HCT116 (cell line): ENCODE data around the gene DCN. TPM values are rescaled to one million over a fixed set of nuclear protein-coding genes. Genes with fewer than 3 reads are reported as not detected.

Source experiments
- ATAC-seq: fragments of 200-7000 bp; cut with Tn5 transposase; 2 replicates; pipeline ENCODE4 v1.9.1; 2020; ENCODE audit warnings: mild to moderate bottlenecking, moderate library complexity
- BruUV-seq: library from RNA; stranded (reverse); fragments of 400-500 nt; replicated peaks from 2 replicates; lab custom pipeline; 2021; lab: Mats Ljungman, UMichigan
- CTCF ChIA-PET: fragments of 300-600 bp; sonication (Branson Sonifier 250); formaldehyde crosslinking; loops from one replicate; lab custom pipeline; 2021; ENCODE audit warnings: antibody characterized with exemption; lab: Charles Lee
- POLR2A ChIA-PET: fragments of 300-600, 350-600 bp; sonication (Branson Sonifier 250); formaldehyde crosslinking; loops from one replicate; lab custom pipeline; 2021; ENCODE audit warnings: antibody characterized with exemption; lab: Charles Lee
- RAD21 ChIA-PET, 2 experiments: fragments of 300-600 bp; sonication (Branson Sonifier 250); formaldehyde crosslinking; loops; one replicate each; lab custom pipeline; 2023; ENCODE audit warnings: low total read pairs in 2 of 2; ENCODE audit not compliant: uncharacterized antibody in 2 of 2, unreplicated experiment in 2 of 2, low non-redundant PET in 1 of 2; lab: Charles Lee
- DNase-seq: peaks from one replicate; pipeline ENCODE4 v3.0.0-alpha.2; 2010; ENCODE audit warnings: low read depth, low spot score
- H2AFZ ChIP-seq: fragments of 200-600 bp; shearing (Covaris generic), sonication (generic); 2 replicates; pipeline ENCODE4 v1.6.1; 2017; ENCODE audit warnings: low read depth, mixed run types, mixed read lengths, antibody characterized with exemption, low read length; ENCODE audit not compliant: poor library complexity, severe bottlenecking
- H3K27ac ChIP-seq: 2 replicates; pipeline ENCODE4 v1.5.1; 2012; ENCODE audit warnings: low read depth, low read length
- H3K27me3 ChIP-seq: fragments of 200-600 bp; sonication (generic); 2 replicates; pipeline ENCODE4 v1.6.1; 2016; ENCODE audit warnings: mixed run types, low read length, mixed read lengths; ENCODE audit not compliant: insufficient read depth
- H3K36me3 ChIP-seq, 2 experiments: fragments of 200-500 bp in 1 of 2; fragments of 200-600 bp in 1 of 2; sonication (Bioruptor generic) in 1 of 2; sonication (generic) in 1 of 2; 2 replicates each; pipeline versions ENCODE4 v1.5.1 to v1.6.1; 2014 to 2016; ENCODE audit warnings: low read length in 2 of 2, inconsistent platforms in 1 of 2, mixed read lengths in 1 of 2, mixed run types in 1 of 2; ENCODE audit not compliant: insufficient read depth in 2 of 2, control insufficient read depth in 1 of 2
- H3K4me1 ChIP-seq, 2 experiments: fragments of 200-600 bp in 1 of 2; sonication (generic) in 1 of 2; 2 replicates each; pipeline versions ENCODE4 v1.5.1 to v1.6.1; 2012 to 2017; ENCODE audit warnings: low read length in 2 of 2, inconsistent platforms in 1 of 2, mild to moderate bottlenecking in 1 of 2, mixed read lengths in 1 of 2, mixed run types in 1 of 2, moderate library complexity in 1 of 2; ENCODE audit not compliant: insufficient read depth in 2 of 2, control insufficient read depth in 1 of 2
- H3K4me2 ChIP-seq: fragments of 200-600 bp; sonication (generic); 2 replicates; pipeline ENCODE4 v1.6.1; 2017; ENCODE audit warnings: mixed run types, low read length, mixed read lengths
- H3K4me3 ChIP-seq, 2 experiments: fragments of 200-600 bp in 1 of 2; sonication (generic) in 1 of 2; replicated peaks in 1 of 2; 2 replicates each; pipeline ENCODE4 v1.5.1; 2011 to 2016; ENCODE audit warnings: low read length in 2 of 2, control low read depth in 1 of 2, low read depth in 1 of 2, mild to moderate bottlenecking in 1 of 2, mixed read lengths in 1 of 2, mixed run types in 1 of 2
- H3K79me2 ChIP-seq: fragments of 200-600 bp; sonication (generic); 2 replicates; pipeline ENCODE4 v1.6.1; 2017; ENCODE audit warnings: mild to moderate bottlenecking, mixed run types, low read length, moderate library complexity, mixed read lengths; ENCODE audit not compliant: insufficient read depth
- H3K9ac ChIP-seq: fragments of 200-600 bp; sonication (generic); 2 replicates; pipeline ENCODE4 v1.6.1; 2016; ENCODE audit warnings: low read length, mixed read lengths
- H3K9me2 ChIP-seq: fragments of 200-600 bp; sonication (generic), shearing (Covaris generic); 2 replicates; pipeline ENCODE4 v1.6.1; 2017; ENCODE audit warnings: mixed run types, mild to moderate bottlenecking, moderate library complexity; ENCODE audit not compliant: insufficient read depth
- H3K9me3 ChIP-seq, 2 experiments: fragments of 200-500 bp in 1 of 2; fragments of 200-600 bp in 1 of 2; sonication (Bioruptor generic) in 1 of 2; sonication (generic) in 1 of 2; 2 replicates each; pipeline ENCODE4 v1.6.1; 2014 to 2017; ENCODE audit warnings: low read length in 2 of 2, mixed read lengths in 2 of 2, inconsistent platforms in 1 of 2, low read depth in 1 of 2, mild to moderate bottlenecking in 1 of 2, mixed run types in 1 of 2, moderate library complexity in 1 of 2; ENCODE audit not compliant: control insufficient read depth in 1 of 2, insufficient read depth in 1 of 2
- H4K20me1 ChIP-seq: fragments of 200-600 bp; sonication (generic), shearing (Covaris generic); 2 replicates; pipeline ENCODE4 v1.6.1; 2017; ENCODE audit warnings: mixed run types, mild to moderate bottlenecking, moderate library complexity; ENCODE audit not compliant: insufficient read depth
- ELF1 ChIP-seq: IDR thresholded peaks from 2 replicates; pipeline ENCODE4 v1.6.1; 2012; ENCODE audit warnings: low read depth, borderline replicate concordance
- JUND ChIP-seq: IDR thresholded peaks from 2 replicates; pipeline ENCODE4 v1.6.1; 2012
- POLR2A ChIP-seq: IDR thresholded peaks from 2 replicates; pipeline ENCODE4 v1.7.0; 2011; ENCODE audit warnings: borderline replicate concordance; ENCODE audit not compliant: insufficient read depth, insufficient read length; ENCODE audit errors: extremely low read depth
- SIN3A ChIP-seq: IDR thresholded peaks from 2 replicates; pipeline ENCODE4 v1.6.1; 2012; ENCODE audit warnings: low read depth
- SP1 ChIP-seq: IDR thresholded peaks from 2 replicates; pipeline ENCODE4 v1.6.1; 2012; ENCODE audit warnings: low read depth
- SRF ChIP-seq: IDR thresholded peaks from 2 replicates; pipeline ENCODE4 v1.6.1; 2012; ENCODE audit warnings: low read depth
- TCF7L2 ChIP-seq: IDR thresholded peaks from 2 replicates; pipeline ENCODE4 v1.7.0; 2011; ENCODE audit warnings: borderline replicate concordance, inconsistent platforms; ENCODE audit not compliant: insufficient read depth, insufficient read length; ENCODE audit errors: extremely low read depth
- YY1 ChIP-seq: IDR thresholded peaks from 2 replicates; pipeline ENCODE4 v1.6.1; 2011; ENCODE audit warnings: low read length, low read depth, moderate library complexity, mild to moderate bottlenecking; ENCODE audit not compliant: insufficient replicate concordance; ENCODE audit errors: extremely low read depth
- intact Hi-C: fragments of 100-400 bp; cut with micrococcal nuclease; formaldehyde crosslinking; loops from 2 replicates; pipeline ENCODE4 v1.10.0; 2022
- total RNA-seq: library from RNA; stranded (reverse); gene quantifications from one replicate; pipeline ENCODE4 v1.2.1, GENCODE V29; 2021; ENCODE audit not compliant: unreplicated experiment
- TF ChIP-seq, protein P1 (sequence below), 3 experiments: fragments of 200-600 bp in 1 of 3; sonication (generic) in 1 of 3; IDR thresholded peaks in 2 of 3; conservative IDR thresholded peaks in 1 of 3; 2 replicates each; pipeline ENCODE4 v1.5.1; 2012 to 2017; ENCODE audit warnings: low read depth in 2 of 3, low read length in 2 of 3, antibody characterized with exemption in 1 of 3, borderline replicate concordance in 1 of 3, control low read depth in 1 of 3, mild to moderate bottlenecking in 1 of 3, mixed read lengths in 1 of 3, mixed run types in 1 of 3, moderate library complexity in 1 of 3; ENCODE audit not compliant: insufficient read depth in 1 of 3
- TF ChIP-seq, protein P2 (sequence below): IDR thresholded peaks from 2 replicates; pipeline ENCODE4 v1.6.1; 2011; ENCODE audit warnings: mild to moderate bottlenecking, low read length, moderate library complexity; ENCODE audit not compliant: insufficient replicate concordance; ENCODE audit errors: extremely low read depth
- TF ChIP-seq, protein P3 (sequence below): IDR thresholded peaks from 2 replicates; pipeline ENCODE4 v1.6.1; 2012

Gene DCN
- total RNA-seq, 1 experiment from 2014 or later: 3.6 TPM

DNA sequence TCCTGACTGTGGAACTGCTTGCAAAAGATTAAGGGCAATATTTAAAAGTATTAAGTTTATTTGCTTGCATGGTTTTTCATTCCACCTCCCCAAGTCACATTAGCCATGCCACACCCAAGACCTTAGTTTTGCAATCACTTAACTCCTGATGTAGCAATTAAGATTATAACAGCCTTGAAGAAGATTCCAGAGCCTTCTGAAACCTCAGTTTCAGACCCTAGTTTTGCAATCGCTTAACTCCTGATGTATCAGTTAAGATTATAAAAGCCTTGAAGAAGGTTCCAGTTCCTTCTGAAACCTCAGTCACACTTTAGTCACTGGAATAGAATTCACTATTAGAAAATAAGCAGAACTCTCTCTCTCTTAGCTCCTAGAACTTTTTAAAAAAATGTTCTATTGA is 42.7 kb upstream of the DCN start:
- no peak for ATAC-seq
- ChIA-PET CTCF (no interaction called here), RAD21 (no interaction called here), POLR2A (no interaction called here)
- H3K4me1 ChIP-seq: no peaks in the 10 kb centered on the region
- intact Hi-C loops: no loop called here
- H3K9me2 ChIP-seq: no peaks in the 10 kb centered on the region
- no peak overlapping the region for H3K4me2 ChIP-seq
- H3K79me2 ChIP-seq: no peaks in the 10 kb centered on the region
- H3K27ac ChIP-seq: no peak overlapping the region
- no peaks in the 10 kb centered on the region for H3K27me3 ChIP-seq
- no peaks in the 10 kb centered on the region for H4K20me1 ChIP-seq
- DNase-seq: no peak
- H2AFZ ChIP-seq: no peak overlapping the region
- no peak overlapping the region for H3K9ac ChIP-seq
- H3K9me3 ChIP-seq: no peaks in the 10 kb centered on the region
- no peaks in the 10 kb centered on the region for H3K36me3 ChIP-seq
- no peak overlapping the region for H3K4me3 ChIP-seq
- BruUV-seq: no TSS peak
- TF ChIP-seq SP1: no peak
- TF ChIP-seq ELF1: no peak
- TF ChIP-seq, protein P1, sequence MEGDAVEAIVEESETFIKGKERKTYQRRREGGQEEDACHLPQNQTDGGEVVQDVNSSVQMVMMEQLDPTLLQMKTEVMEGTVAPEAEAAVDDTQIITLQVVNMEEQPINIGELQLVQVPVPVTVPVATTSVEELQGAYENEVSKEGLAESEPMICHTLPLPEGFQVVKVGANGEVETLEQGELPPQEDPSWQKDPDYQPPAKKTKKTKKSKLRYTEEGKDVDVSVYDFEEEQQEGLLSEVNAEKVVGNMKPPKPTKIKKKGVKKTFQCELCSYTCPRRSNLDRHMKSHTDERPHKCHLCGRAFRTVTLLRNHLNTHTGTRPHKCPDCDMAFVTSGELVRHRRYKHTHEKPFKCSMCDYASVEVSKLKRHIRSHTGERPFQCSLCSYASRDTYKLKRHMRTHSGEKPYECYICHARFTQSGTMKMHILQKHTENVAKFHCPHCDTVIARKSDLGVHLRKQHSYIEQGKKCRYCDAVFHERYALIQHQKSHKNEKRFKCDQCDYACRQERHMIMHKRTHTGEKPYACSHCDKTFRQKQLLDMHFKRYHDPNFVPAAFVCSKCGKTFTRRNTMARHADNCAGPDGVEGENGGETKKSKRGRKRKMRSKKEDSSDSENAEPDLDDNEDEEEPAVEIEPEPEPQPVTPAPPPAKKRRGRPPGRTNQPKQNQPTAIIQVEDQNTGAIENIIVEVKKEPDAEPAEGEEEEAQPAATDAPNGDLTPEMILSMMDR (IDR thresholded peaks at IDR 0.05 in 2 of 3, conservative IDR thresholded peaks at IDR 0.05 in 1 of 3; ENCODE audit: borderline replicate concordance in 1 of 3, insufficient read depth in 1 of 3, low read depth in 2 of 3, low read length in 2 of 3): no peak
- no peak for TF ChIP-seq JUND
- no peak for TF ChIP-seq POLR2A
- TF ChIP-seq SIN3A: no peak
- TF ChIP-seq, protein P2, sequence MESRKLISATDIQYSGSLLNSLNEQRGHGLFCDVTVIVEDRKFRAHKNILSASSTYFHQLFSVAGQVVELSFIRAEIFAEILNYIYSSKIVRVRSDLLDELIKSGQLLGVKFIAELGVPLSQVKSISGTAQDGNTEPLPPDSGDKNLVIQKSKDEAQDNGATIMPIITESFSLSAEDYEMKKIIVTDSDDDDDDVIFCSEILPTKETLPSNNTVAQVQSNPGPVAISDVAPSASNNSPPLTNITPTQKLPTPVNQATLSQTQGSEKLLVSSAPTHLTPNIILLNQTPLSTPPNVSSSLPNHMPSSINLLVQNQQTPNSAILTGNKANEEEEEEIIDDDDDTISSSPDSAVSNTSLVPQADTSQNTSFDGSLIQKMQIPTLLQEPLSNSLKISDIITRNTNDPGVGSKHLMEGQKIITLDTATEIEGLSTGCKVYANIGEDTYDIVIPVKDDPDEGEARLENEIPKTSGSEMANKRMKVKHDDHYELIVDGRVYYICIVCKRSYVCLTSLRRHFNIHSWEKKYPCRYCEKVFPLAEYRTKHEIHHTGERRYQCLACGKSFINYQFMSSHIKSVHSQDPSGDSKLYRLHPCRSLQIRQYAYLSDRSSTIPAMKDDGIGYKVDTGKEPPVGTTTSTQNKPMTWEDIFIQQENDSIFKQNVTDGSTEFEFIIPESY: no peak
- no peak for TF ChIP-seq SRF
- no peak for TF ChIP-seq TCF7L2
- TF ChIP-seq, protein P3, sequence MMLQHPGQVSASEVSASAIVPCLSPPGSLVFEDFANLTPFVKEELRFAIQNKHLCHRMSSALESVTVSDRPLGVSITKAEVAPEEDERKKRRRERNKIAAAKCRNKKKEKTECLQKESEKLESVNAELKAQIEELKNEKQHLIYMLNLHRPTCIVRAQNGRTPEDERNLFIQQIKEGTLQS: no peak
- no peak for TF ChIP-seq YY1
